Transverse colon (tissue), 4 donors: ENCODE measurements around the gene NAP1L4.
A peak's percentile ranks its signal among the peaks of the same experiment; 100 is the strongest.

ENCODE experiments used
- CTCF ChIP-seq, 5 experiments: fragments of 200-600 bp in 3 of 5; fragments of 450-650 bp in 2 of 5; sonication (generic) in 3 of 5; IDR thresholded peaks; 1 replicate in 2 of 5; 2 replicates in 3 of 5; pipeline ENCODE4 v1.5.1; 2016 to 2017; ENCODE audit warnings: antibody characterized with exemption in 5 of 5, inconsistent platforms in 3 of 5, mild to moderate bottlenecking in 2 of 5, moderate library complexity in 1 of 5
- POLR2A ChIP-seq: fragments of 450-650 bp; IDR thresholded peaks from one replicate; pipeline ENCODE4 v1.6.1; 2016; ENCODE audit warnings: antibody characterized with exemption, mild to moderate bottlenecking, moderate library complexity
- POLR2AphosphoS5 ChIP-seq, 3 donors: sonication (generic); formaldehyde crosslinking; IDR thresholded peaks; one replicate each; pipeline ENCODE4 v1.6.1; 2016; ENCODE audit warnings: antibody characterized with exemption in 3 of 3

DNA sequence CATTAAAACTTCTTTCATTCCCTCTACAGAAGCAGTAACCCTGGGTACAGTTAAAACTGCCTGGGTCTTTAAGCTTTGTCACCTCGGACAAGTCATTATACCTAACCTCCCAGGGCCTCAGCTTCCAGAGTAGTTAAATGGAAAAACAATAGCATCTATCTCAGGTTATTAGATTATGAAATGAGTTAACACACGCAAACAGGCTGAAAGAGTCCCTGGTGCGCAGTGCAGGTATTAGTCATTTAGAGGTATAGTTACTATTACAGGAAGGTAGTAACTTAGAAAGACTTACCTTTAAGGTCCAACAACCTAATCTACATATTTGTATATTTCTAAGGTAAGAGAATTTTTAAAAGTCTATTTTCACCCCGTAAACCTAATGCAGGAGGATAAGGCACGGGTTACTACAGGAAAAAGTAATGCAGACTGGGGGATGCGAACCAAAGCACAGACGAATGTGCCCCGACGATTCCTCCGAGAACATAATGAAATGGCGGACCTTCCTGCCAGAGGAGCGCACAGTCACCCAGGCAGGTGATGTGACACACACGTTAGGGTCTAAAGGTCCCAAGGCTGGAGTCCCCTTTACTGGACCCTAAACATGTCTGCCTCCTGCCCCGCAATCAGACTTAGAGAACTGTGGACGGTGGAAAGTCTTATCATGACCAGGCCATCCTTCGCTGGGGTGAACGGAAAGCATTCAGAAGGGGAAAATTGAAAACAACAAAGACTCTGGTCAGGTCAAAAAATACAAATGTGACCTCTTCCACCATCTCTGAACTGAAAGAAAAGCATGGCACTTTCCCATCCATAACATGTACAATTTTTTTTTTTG, 1.3 kb downstream of the NAP1L4 start:
- TF ChIP-seq CTCF (IDR thresholded peaks at IDR 0.05) (no peak), POLR2A (peak; percentile 24), POLR2AphosphoS5 (IDR thresholded peaks at IDR 0.05) (peak in 1 of 3 donors; percentile 37)
